HepG2 (cell line): ENCODE data around the gene DPH2. TPM values are rescaled to one million over a fixed set of nuclear protein-coding genes. Genes with fewer than 3 reads are reported as not detected.

ENCODE experiments used
- ELF4 ChIP-seq: sonication (generic); formaldehyde crosslinking; IDR thresholded peaks from 2 replicates; pipeline ENCODE4 v1.5.0; 2020; ENCODE audit warnings: missing genetic modification reagents, mild to moderate bottlenecking, moderate library complexity, borderline replicate concordance
- FLYWCH1 ChIP-seq: sonication (generic); formaldehyde crosslinking; IDR thresholded peaks from 2 replicates; pipeline ENCODE4 v1.8.1; 2023; ENCODE audit warnings: mild to moderate bottlenecking, missing genetic modification reagents
- GFI1 ChIP-seq: sonication (generic); formaldehyde crosslinking; IDR thresholded peaks from 2 replicates; pipeline ENCODE4 v1.5.0; 2020; ENCODE audit warnings: missing genetic modification reagents, mild to moderate bottlenecking, borderline replicate concordance
- HNF4A ChIP-seq: sonication (generic); formaldehyde crosslinking; IDR thresholded peaks from 2 replicates; pipeline ENCODE4 v1.4.0; 2020; ENCODE audit warnings: missing genetic modification reagents
- HOXA3 ChIP-seq: sonication (generic); formaldehyde crosslinking; IDR thresholded peaks from 2 replicates; pipeline ENCODE4 v1.5.0; 2020; ENCODE audit warnings: missing genetic modification reagents
- MIXL1 ChIP-seq: IDR thresholded peaks from 2 replicates; pipeline ENCODE4 v1.6.1; 2016
- NCOA2 ChIP-seq: sonication (generic); formaldehyde crosslinking; IDR thresholded peaks from 2 replicates; pipeline ENCODE4 v1.8.0; 2022; ENCODE audit warnings: inconsistent platforms
- NKX3-1 ChIP-seq: sonication (generic); formaldehyde crosslinking; IDR thresholded peaks from 2 replicates; pipeline ENCODE4 v1.5.0; 2020; ENCODE audit warnings: missing genetic modification reagents
- TEAD3 ChIP-seq: optimal IDR thresholded peaks from 2 replicates; pipeline ENCODE3; 2016; ENCODE audit warnings: borderline replicate concordance
- ZFP62 ChIP-seq: sonication (generic); formaldehyde crosslinking; IDR thresholded peaks from 2 replicates; pipeline ENCODE4 v1.4.0; 2020; ENCODE audit warnings: missing genetic modification reagents
- ZNF235 ChIP-seq: sonication (generic); formaldehyde crosslinking; IDR thresholded peaks from 2 replicates; pipeline ENCODE4 v1.8.1; 2023; ENCODE audit warnings: mild to moderate bottlenecking, missing genetic modification reagents, borderline replicate concordance
- ZNF276 ChIP-seq: sonication (generic); formaldehyde crosslinking; IDR thresholded peaks from 2 replicates; pipeline ENCODE4 v1.4.0; 2020; ENCODE audit warnings: mild to moderate bottlenecking, low read depth, missing genetic modification reagents
- ZNF879 ChIP-seq: sonication (generic); formaldehyde crosslinking; IDR thresholded peaks from 2 replicates; pipeline ENCODE4 v1.8.1; 2023; ENCODE audit warnings: missing genetic modification reagents
- polyA plus RNA-seq, 8 experiments: library from polyadenylated mRNA; depleted of rRNA in 3 of 8; stranded (reverse) in 7 of 8; unstranded in 1 of 8; fragments of >200 nt; fragmentation: Illumina TruSeq in 4 of 8; extraction: Trizol in 4 of 8; gene quantifications; 2 replicates each; pipeline versions ENCODE4 v1.2.1 to v1.2.3, GENCODE V29; 2011 to 2016; ENCODE audit warnings: low read depth in 4 of 8, missing spikeins in 1 of 8, mixed read lengths in 1 of 8; ENCODE audit not compliant: insufficient read depth in 1 of 8
- total RNA-seq, 5 experiments: library from RNA; depleted of rRNA; stranded (reverse); fragments of >200 nt; fragmentation: Illumina TruSeq; extraction: Trizol; gene quantifications; 2 replicates each; pipeline ENCODE4 v1.2.3, GENCODE V29; 2016; ENCODE audit warnings: low read depth in 1 of 5
- TF ChIP-seq, protein P1 (sequence below): IDR thresholded peaks from 2 replicates; pipeline ENCODE4 v1.4.0; 2020; ENCODE audit warnings: mild to moderate bottlenecking, missing genetic modification reagents
- TF ChIP-seq, protein P2 (sequence below), 2 experiments: sonication (generic) in 1 of 2; formaldehyde crosslinking in 1 of 2; IDR thresholded peaks; 2 replicates each; pipeline versions ENCODE4 v1.4.0 to v1.6.1; 2016 to 2020; ENCODE audit warnings: borderline replicate concordance in 1 of 2, low read depth in 1 of 2, mild to moderate bottlenecking in 1 of 2, missing genetic modification reagents in 1 of 2
- TF ChIP-seq, protein P3 (sequence below): sonication (generic); formaldehyde crosslinking; IDR thresholded peaks from 2 replicates; pipeline ENCODE4 v1.8.1; 2023; ENCODE audit warnings: mild to moderate bottlenecking, missing genetic modification reagents
- TF ChIP-seq, protein P4 (sequence below): sonication (generic); formaldehyde crosslinking; IDR thresholded peaks from 2 replicates; pipeline ENCODE4 v1.4.0; 2020; ENCODE audit warnings: mild to moderate bottlenecking, missing genetic modification reagents

The DPH2 gene
- total and polyA plus RNA-seq, 2 of the 13 experiments (the other 11 are each of a cell fraction or from before 2014, with no cell fraction given) = 32.2 to 38.3 TPM

- TF ChIP-seq, protein P1, sequence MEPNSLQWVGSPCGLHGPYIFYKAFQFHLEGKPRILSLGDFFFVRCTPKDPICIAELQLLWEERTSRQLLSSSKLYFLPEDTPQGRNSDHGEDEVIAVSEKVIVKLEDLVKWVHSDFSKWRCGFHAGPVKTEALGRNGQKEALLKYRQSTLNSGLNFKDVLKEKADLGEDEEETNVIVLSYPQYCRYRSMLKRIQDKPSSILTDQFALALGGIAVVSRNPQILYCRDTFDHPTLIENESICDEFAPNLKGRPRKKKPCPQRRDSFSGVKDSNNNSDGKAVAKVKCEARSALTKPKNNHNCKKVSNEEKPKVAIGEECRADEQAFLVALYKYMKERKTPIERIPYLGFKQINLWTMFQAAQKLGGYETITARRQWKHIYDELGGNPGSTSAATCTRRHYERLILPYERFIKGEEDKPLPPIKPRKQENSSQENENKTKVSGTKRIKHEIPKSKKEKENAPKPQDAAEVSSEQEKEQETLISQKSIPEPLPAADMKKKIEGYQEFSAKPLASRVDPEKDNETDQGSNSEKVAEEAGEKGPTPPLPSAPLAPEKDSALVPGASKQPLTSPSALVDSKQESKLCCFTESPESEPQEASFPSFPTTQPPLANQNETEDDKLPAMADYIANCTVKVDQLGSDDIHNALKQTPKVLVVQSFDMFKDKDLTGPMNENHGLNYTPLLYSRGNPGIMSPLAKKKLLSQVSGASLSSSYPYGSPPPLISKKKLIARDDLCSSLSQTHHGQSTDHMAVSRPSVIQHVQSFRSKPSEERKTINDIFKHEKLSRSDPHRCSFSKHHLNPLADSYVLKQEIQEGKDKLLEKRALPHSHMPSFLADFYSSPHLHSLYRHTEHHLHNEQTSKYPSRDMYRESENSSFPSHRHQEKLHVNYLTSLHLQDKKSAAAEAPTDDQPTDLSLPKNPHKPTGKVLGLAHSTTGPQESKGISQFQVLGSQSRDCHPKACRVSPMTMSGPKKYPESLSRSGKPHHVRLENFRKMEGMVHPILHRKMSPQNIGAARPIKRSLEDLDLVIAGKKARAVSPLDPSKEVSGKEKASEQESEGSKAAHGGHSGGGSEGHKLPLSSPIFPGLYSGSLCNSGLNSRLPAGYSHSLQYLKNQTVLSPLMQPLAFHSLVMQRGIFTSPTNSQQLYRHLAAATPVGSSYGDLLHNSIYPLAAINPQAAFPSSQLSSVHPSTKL = no peak; the same call in 1 of the 2 replicates
- peak; percentile 24; the same call in 1 of the 2 replicates for TF ChIP-seq NCOA2 (CRISPR knock-in tag)
- no peak for TF ChIP-seq ZNF276 (CRISPR knock-in tag)
- TF ChIP-seq TEAD3 = peak; percentile 11
- TF ChIP-seq NKX3-1 (CRISPR knock-in tag) = no peak
- peak; percentile 33; the same call in 1 of the 2 replicates for TF ChIP-seq HNF4A
- peak; percentile 40; the same call in 1 of the 2 replicates for TF ChIP-seq HOXA3 (CRISPR knock-in tag)
- 0 out of 2 replicates have a peak, but pooled peaks have one; percentile 30 for TF ChIP-seq ZNF879
- TF ChIP-seq, protein P2, sequence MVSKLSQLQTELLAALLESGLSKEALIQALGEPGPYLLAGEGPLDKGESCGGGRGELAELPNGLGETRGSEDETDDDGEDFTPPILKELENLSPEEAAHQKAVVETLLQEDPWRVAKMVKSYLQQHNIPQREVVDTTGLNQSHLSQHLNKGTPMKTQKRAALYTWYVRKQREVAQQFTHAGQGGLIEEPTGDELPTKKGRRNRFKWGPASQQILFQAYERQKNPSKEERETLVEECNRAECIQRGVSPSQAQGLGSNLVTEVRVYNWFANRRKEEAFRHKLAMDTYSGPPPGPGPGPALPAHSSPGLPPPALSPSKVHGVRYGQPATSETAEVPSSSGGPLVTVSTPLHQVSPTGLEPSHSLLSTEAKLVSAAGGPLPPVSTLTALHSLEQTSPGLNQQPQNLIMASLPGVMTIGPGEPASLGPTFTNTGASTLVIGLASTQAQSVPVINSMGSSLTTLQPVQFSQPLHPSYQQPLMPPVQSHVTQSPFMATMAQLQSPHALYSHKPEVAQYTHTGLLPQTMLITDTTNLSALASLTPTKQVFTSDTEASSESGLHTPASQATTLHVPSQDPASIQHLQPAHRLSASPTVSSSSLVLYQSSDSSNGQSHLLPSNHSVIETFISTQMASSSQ (IDR thresholded peaks at IDR 0.05; ENCODE audit: low read depth) = peak; percentile 69
- TF ChIP-seq, protein P2 (CRISPR knock-in tag; IDR thresholded peaks at IDR 0.05; ENCODE audit: borderline replicate concordance) = no peak
- TF ChIP-seq GFI1 (CRISPR knock-in tag) = no peak; the same call in 1 of the 2 replicates
- TF ChIP-seq ZNF235 = no peak
- no peak; the same call in 1 of the 2 replicates for TF ChIP-seq MIXL1 (CRISPR knock-in tag)
- TF ChIP-seq, protein P3, sequence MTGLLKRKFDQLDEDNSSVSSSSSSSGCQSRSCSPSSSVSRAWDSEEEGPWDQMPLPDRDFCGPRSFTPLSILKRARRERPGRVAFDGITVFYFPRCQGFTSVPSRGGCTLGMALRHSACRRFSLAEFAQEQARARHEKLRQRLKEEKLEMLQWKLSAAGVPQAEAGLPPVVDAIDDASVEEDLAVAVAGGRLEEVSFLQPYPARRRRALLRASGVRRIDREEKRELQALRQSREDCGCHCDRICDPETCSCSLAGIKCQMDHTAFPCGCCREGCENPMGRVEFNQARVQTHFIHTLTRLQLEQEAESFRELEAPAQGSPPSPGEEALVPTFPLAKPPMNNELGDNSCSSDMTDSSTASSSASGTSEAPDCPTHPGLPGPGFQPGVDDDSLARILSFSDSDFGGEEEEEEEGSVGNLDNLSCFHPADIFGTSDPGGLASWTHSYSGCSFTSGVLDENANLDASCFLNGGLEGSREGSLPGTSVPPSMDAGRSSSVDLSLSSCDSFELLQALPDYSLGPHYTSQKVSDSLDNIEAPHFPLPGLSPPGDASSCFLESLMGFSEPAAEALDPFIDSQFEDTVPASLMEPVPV = no peak
- TF ChIP-seq, protein P4, sequence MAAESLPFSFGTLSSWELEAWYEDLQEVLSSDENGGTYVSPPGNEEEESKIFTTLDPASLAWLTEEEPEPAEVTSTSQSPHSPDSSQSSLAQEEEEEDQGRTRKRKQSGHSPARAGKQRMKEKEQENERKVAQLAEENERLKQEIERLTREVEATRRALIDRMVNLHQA (CRISPR knock-in tag) = no peak
- no peak for TF ChIP-seq FLYWCH1 (CRISPR knock-in tag)
- no peak for TF ChIP-seq ELF4
- TF ChIP-seq ZFP62 (CRISPR knock-in tag) = no peak
These were observed 17.5 kb downstream of the DPH2 start (continued) for GRCh38 chr1:43987159-43987902.
